Stimulated activated CD8-positive, alpha-beta memory T cell treated with anti-CD3 and anti-CD28 coated beads, Interleukin-12 subunit alpha, Interleukin-12 subunit beta, amount 100 ng/mL, for 4 hours (primary cell): ENCODE data around the gene RPS6KA1.
"Not testable (repeated sequence)": the region's sequence is repeated elsewhere in the genome, so short reads cannot be mapped to it uniquely, and the experiment has no call there.

Source experiments
- DNase-seq: peaks from one replicate; pipeline ENCODE4 v3.0.0-alpha.2; 2020; ENCODE audit warnings: low read depth

RPS6KA1 gene

GRCh38 chr1:26556111-26556510 lies 26.6 kb downstream of the RPS6KA1 start:
- DNase-seq, result no peak

GRCh38 chr1:26557008-26557407 lies 27.4 kb downstream of the RPS6KA1 start:
- no peak for DNase-seq

- DNase-seq, result no peak
Measured at GRCh38 chr1:26558685-26559048, 29.1 kb downstream of the RPS6KA1 start.

GRCh38 chr1:26560403-26560780 lies 30.8 kb downstream of the RPS6KA1 start:
- DNase-seq, result no peak

- no peak for DNase-seq
Measured at GRCh38 chr1:26570287-26570686, 40.7 kb downstream of the RPS6KA1 start.

- no peak for DNase-seq
Measured at GRCh38 chr1:26571381-26571780, 41.8 kb downstream of the RPS6KA1 start.

GRCh38 chr1:26574018-26574417 lies 44.5 kb downstream of the RPS6KA1 start:
- no peak for DNase-seq

- DNase-seq, result no peak
Measured at GRCh38 chr1:26574719-26575251, 45.2 kb downstream of the RPS6KA1 start.

GRCh38 chr1:26575348-26575747 lies 45.8 kb downstream of the RPS6KA1 start:
- no peak for DNase-seq

GRCh38 chr1:26578167-26578566 lies 48.6 kb downstream of the RPS6KA1 start:
- DNase-seq, result no peak

GRCh38 chr1:26579681-26580111 lies 50.1 kb downstream of the RPS6KA1 start:
- no peak for DNase-seq

GRCh38 chr1:26580116-26580515 lies 50.6 kb downstream of the RPS6KA1 start:
- no peak for DNase-seq

- no peak for DNase-seq
Measured at GRCh38 chr1:26581287-26581651, 51.7 kb downstream of the RPS6KA1 start.

GRCh38 chr1:26582053-26582835 lies 52.7 kb downstream of the RPS6KA1 start:
- no peak for DNase-seq

- peak; percentile 26 for DNase-seq
Measured at GRCh38 chr1:26582836-26583460, 53.4 kb downstream of the RPS6KA1 start.

- no peak for DNase-seq
Measured at GRCh38 chr1:26583646-26584485, 54.3 kb downstream of the RPS6KA1 start.

- DNase-seq, result not testable (repeated sequence)
Measured at GRCh38 chr1:26584588-26584987, 55.0 kb downstream of the RPS6KA1 start.

- no peak for DNase-seq
Measured at GRCh38 chr1:26585471-26585870, 55.9 kb downstream of the RPS6KA1 start.

- DNase-seq, result no peak
Measured at GRCh38 chr1:26593385-26593784, 63.8 kb downstream of the RPS6KA1 start.

GRCh38 chr1:26594593-26594992 lies 65.0 kb downstream of the RPS6KA1 start:
- not testable (repeated sequence) for DNase-seq

GRCh38 chr1:26597629-26598039 lies 68.1 kb downstream of the RPS6KA1 start:
- no peak for DNase-seq

- DNase-seq, result no peak
Measured at GRCh38 chr1:26598890-26599289, 69.3 kb downstream of the RPS6KA1 start.
